GM10266 (cell line): ENCODE data around the gene GAB2.

ENCODE experiments used
- DNase-seq: peaks from one replicate; pipeline ENCODE4 v3.0.0; 2012; ENCODE audit errors: extremely low spot score
- TF ChIP-seq, protein P1 (sequence below): IDR thresholded peaks from 2 replicates; pipeline ENCODE4 v1.5.1; 2012; ENCODE audit warnings: mild to moderate bottlenecking, low read depth; ENCODE audit not compliant: control insufficient read depth, insufficient read depth; ENCODE audit errors: missing control alignments

The GAB2 gene

DNA sequence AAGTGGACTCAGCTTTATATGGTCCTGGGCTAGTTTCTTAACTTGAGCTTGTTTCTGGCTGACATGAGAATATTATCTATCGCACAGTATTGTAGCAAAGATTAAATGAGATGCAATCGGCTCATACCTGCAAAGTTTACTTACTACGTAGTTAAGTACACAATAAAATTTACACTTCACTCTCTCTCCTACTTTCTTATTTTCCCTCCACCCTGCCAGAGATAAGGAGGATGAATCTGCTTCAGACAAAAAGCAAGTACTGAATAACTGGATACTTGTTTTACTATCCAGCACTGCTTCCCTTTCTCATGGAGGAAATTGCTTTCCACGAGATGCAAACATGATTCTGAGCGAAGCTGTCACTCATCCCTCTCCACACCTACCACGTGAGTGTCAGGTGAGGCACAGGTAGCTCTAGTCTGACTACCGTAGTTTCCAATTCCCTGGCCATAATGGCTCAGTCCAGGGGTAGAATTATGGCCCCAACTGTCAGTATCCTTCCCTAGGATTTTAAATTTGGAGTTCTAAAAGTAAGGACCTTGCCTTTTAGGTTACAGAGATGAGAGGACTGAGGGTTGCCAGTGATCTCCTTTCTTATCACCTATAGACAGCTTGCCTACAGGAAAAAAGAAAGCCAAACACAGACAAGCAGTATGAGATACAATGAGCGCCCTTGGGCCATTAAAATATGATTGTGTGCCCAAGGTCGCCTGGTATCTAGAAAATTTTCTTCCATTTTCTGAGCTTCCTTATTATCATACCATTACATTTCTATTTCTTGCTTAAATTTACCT is 39.8 kb downstream of the GAB2 start:
- no peak for DNase-seq
- TF ChIP-seq, protein P1, sequence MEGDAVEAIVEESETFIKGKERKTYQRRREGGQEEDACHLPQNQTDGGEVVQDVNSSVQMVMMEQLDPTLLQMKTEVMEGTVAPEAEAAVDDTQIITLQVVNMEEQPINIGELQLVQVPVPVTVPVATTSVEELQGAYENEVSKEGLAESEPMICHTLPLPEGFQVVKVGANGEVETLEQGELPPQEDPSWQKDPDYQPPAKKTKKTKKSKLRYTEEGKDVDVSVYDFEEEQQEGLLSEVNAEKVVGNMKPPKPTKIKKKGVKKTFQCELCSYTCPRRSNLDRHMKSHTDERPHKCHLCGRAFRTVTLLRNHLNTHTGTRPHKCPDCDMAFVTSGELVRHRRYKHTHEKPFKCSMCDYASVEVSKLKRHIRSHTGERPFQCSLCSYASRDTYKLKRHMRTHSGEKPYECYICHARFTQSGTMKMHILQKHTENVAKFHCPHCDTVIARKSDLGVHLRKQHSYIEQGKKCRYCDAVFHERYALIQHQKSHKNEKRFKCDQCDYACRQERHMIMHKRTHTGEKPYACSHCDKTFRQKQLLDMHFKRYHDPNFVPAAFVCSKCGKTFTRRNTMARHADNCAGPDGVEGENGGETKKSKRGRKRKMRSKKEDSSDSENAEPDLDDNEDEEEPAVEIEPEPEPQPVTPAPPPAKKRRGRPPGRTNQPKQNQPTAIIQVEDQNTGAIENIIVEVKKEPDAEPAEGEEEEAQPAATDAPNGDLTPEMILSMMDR, result no peak

DNA sequence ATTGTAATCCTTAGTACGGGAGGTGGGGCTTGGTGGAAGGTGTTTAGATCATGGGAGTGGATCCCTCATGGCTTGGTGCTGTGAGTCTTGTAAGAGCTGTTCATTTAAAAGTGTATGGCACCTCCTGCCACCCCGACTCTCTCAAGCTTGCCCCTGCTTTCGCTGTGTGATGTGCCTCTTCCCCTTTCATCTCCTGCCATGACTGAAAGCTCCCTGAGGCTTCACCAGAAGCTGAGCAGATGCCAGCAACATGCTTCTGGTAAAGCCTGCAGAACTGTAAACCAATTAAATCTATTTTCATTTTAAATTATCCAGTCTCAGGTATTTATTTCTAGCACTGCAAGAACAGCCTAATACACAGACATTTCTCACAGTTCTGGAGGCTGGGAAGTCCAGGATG is 40.8 kb downstream of the GAB2 start:
- TF ChIP-seq, protein P1, result no peak
- no peak for DNase-seq

DNA sequence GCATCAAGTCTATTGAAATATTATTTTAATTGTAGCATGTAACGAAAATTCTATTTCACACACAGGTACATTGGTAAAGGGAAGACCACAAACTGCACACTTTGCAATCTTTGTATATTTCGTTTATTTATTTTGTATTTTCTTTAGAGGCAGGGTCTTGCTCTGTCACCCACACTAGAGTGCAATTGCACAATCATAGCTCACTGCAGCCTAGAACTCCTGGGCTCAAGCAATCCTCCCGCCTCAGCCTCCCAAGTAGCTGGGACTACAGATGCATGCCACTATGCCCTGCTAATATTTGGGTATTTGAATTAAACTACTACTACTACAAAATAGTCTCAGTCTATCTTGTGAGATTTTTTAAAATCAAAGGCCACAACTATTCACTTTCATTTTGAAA is 42.7 kb downstream of the GAB2 start:
- TF ChIP-seq, protein P1, result no peak
- no peak for DNase-seq

DNA sequence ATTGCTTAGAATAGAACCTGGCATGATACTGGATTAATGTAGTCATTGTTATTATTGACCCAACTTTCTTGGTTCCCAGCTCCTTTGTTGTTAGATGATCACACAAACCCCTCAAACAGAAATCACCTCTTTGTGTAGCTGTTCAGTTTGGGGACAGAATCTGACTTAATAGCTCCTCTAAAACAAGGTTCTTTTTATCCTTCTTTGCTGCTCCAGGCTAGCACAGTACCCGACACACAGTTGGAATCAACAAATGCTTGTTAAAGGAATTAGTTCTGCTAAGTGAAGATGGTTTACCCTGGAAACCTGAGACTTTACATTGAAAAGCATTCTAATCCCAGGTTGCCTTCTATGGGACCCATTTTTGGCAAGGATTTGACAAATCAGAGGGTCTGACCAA is 43.9 kb downstream of the GAB2 start:
- TF ChIP-seq, protein P1, result no peak
- no peak for DNase-seq

DNA sequence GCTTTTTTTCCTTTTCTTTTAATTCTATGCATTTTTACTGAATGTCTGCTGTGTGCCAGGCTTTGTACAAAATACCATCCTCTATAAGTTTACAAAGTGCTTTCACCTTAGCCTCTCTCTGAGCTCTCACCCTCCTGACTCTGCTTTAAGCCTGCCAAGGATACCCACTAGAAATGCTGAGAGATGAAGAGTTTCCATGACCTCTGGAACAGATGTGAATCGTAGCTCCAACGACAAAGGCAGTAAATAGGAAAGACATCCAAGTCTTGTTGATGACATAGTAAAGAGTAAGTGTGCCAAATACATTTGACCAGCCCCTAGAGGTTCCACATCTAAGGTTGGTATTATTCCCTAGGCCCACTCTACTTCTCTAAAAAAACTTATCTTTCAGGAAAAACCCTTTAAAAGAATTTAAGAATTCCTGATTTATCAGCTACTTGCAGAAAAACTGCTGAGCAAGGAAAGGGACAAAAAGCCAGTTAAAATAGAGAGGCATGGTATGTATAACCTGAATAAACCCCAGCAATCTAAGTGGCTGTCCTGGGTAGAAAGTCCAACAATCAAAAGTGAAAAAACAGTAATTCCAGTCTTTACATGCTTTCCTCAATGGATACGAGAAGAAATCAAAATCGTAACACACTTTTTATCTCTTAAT is 45.4 kb downstream of the GAB2 start:
- DNase-seq, result no peak

DNA sequence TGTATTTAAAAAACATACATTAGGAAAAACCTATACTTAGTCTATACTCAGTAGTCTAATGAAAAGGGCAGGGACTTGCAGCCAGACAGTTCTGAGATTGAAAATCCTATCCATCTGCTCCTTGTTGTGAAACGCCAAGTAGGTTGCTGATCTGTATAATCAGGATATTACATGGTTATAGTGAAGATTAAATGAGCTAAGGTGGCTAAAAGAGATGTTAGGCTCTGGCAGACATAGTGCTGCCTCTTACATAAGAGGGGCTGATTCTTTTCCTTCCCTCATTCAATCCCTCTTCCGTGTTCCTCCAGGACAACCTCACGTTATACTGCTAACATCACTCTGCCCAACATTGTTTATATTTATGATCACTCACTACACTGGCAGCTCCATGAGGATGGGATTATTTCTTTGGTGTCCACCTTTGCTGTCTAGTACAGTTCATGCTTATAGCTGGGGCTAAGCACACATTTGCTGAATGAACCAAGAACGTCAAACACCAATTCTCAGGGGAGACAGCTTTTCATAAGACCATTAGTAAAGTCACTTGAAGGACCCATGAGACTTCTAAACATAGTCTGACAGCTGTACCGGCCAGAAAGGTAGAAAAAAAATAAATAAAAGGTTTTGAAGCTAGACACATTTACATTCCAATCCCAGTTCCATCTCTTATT is 46.3 kb downstream of the GAB2 start:
- TF ChIP-seq, protein P1, result no peak
- no peak for DNase-seq

More for the DNA sequence above, 45.4 kb downstream of the GAB2 start:
- TF ChIP-seq, protein P1, result no peak
